Keratinocyte (primary cell): ENCODE measurements around the gene ABCA3. TPM values are rescaled to one million over a fixed set of nuclear protein-coding genes. Genes with fewer than 3 reads are reported as not detected.

Experiments used
- DNase-seq: peaks from one replicate; pipeline ENCODE4 v3.0.0-alpha.2; 2011; ENCODE audit warnings: low read depth, missing footprints, low spot score
- FAIRE-seq: peaks from 2 replicates; lab custom pipeline; 2011; peaks lifted over from hg19 to GRCh38; lab: Jason Lieb, UNC
- H2AFZ ChIP-seq: 2 replicates; pipeline ENCODE4 v1.6.0; 2012; ENCODE audit warnings: low read length, control low read depth, inconsistent platforms; ENCODE audit not compliant: control insufficient read depth
- H3K27ac ChIP-seq: 2 replicates; pipeline ENCODE4 v1.5.1; 2011; ENCODE audit warnings: low read length; ENCODE audit not compliant: control insufficient read depth, insufficient read depth
- H3K27me3 ChIP-seq: 3 replicates; pipeline ENCODE4 v1.6.0; 2011; ENCODE audit warnings: low read length; ENCODE audit not compliant: control insufficient read depth, insufficient read depth; ENCODE audit errors: extremely low read depth
- H3K36me3 ChIP-seq, 2 experiments: 2 replicates in 1 of 2; 3 replicates in 1 of 2; pipeline ENCODE4 v1.5.1; 2011; ENCODE audit warnings: low read length in 2 of 2, mild to moderate bottlenecking in 1 of 2; ENCODE audit not compliant: control insufficient read depth in 2 of 2, insufficient read depth in 2 of 2; ENCODE audit errors: extremely low read depth in 1 of 2
- H3K4me1 ChIP-seq: 3 replicates; pipeline ENCODE4 v1.5.1; 2011; ENCODE audit warnings: low read length; ENCODE audit not compliant: control insufficient read depth, insufficient read depth; ENCODE audit errors: extremely low read depth
- H3K4me2 ChIP-seq: 3 replicates; pipeline ENCODE4 v1.6.0; 2011; ENCODE audit warnings: low read depth, low read length; ENCODE audit not compliant: control insufficient read depth, insufficient read depth; ENCODE audit errors: extremely low read depth
- H3K4me3 ChIP-seq, 3 experiments: fragments of 200-600 bp in 1 of 3; sonication (generic) in 1 of 3; 2 replicates in 2 of 3; 3 replicates in 1 of 3; pipeline ENCODE4 v1.5.1; 2011 to 2016; ENCODE audit warnings: low read length in 3 of 3, mild to moderate bottlenecking in 3 of 3, control low read depth in 2 of 3, inconsistent platforms in 1 of 3, low read depth in 1 of 3, mixed read lengths in 1 of 3, mixed run types in 1 of 3, moderate library complexity in 1 of 3; ENCODE audit not compliant: control insufficient read depth in 2 of 3, insufficient read depth in 2 of 3; ENCODE audit errors: extremely low read depth in 1 of 3
- H3K79me2 ChIP-seq: 2 replicates; pipeline ENCODE4 v1.6.0; 2012; ENCODE audit warnings: low read length; ENCODE audit not compliant: control insufficient read depth, insufficient read depth
- H3K9ac ChIP-seq: 3 replicates; pipeline ENCODE4 v1.6.0; 2011; ENCODE audit warnings: low read length; ENCODE audit not compliant: control insufficient read depth, insufficient read depth; ENCODE audit errors: extremely low read depth
- H3K9me1 ChIP-seq: 3 replicates; pipeline ENCODE4 v1.6.0; 2011; ENCODE audit warnings: low read length; ENCODE audit not compliant: control insufficient read depth, insufficient read depth; ENCODE audit errors: extremely low read depth
- H3K9me3 ChIP-seq: 2 replicates; pipeline ENCODE4 v1.5.1; 2012; ENCODE audit warnings: low read depth, low read length; ENCODE audit not compliant: control insufficient read depth
- H4K20me1 ChIP-seq: 3 replicates; pipeline ENCODE4 v1.6.0; 2011; ENCODE audit warnings: low read length; ENCODE audit not compliant: control insufficient read depth, insufficient read depth; ENCODE audit errors: extremely low read depth
- EZH2 ChIP-seq: IDR thresholded peaks from one replicate; pipeline ENCODE4 v1.6.1; 2012; ENCODE audit warnings: inconsistent platforms, mild to moderate bottlenecking, low read length, moderate library complexity
- dilution Hi-C: fragments of 300-500 bp; cut with MboI; formaldehyde crosslinking; loops from one replicate; pipeline ENCODE4 v1.7.0; 2020; ENCODE audit warnings: low sequenced_read_pairs; ENCODE audit not compliant: extremely low pct_ligation_motif_present
- polyA plus RNA-seq, 5 experiments: library from polyadenylated mRNA; depleted of rRNA in 3 of 5; stranded (reverse) in 3 of 5; stranded (forward) in 1 of 5; unstranded in 1 of 5; fragments of >200 nt; gene quantifications; 1 replicate in 1 of 5; 2 replicates in 3 of 5; 3 replicates in 1 of 5; pipeline versions ENCODE4 v1.2.1 to v1.2.3, GENCODE V29; 2011 to 2012; ENCODE audit warnings: missing spikeins in 2 of 5, low read depth in 1 of 5, low replicate concordance in 1 of 5
- TF ChIP-seq, protein P1 (sequence below), 3 experiments: IDR thresholded peaks in 1 of 3; conservative IDR thresholded peaks in 1 of 3; optimal IDR thresholded peaks in 1 of 3; 2 replicates in 2 of 3; 3 replicates in 1 of 3; pipeline versions ENCODE3 to v1.5.1; 2011; ENCODE audit warnings: low read length in 3 of 3, mild to moderate bottlenecking in 3 of 3, moderate library complexity in 2 of 3, control low read depth in 1 of 3, inconsistent platforms in 1 of 3; ENCODE audit not compliant: insufficient read depth in 2 of 3; ENCODE audit errors: extremely low read depth in 1 of 3

The ABCA3 gene
- polyA plus RNA-seq, 1 donor (not counting 4 experiments of a cell fraction or from before 2014, with no cell fraction given), result 0.08 TPM

DNA sequence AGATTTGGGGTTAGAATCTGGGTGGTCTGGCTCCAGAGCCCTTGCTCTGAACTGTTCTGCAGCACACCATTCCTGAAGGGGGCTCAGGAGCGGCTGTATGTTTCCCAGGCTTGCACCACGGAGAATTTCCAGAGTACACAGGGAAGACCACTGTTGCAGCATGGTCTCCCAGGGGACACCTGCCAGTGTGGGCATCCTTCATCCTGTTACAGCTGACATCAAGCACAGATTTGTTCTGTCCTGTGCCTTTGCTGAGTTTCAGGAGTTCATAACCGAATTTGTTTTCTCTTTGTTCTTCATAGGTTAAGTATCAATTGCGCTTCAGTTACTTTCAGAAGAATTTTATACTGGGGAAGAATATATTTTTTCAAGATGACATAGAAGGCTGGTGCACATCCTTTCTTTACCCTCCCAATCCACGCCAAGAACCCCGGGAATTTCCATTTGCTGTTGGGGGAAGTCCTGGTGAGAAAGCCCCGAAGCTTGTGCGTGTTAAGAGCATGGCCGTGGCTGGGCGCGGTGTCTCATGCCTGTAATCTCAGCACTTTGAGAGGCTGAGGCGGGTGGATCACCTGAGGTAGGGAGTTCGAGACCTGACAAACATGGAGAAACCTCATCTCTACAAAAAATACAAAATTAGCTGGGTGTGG lies 26.3 kb upstream of the ABCA3 start:
- no peak for FAIRE-seq
- peaks cover 6% of the 10 kb centered on the region for H3K4me1 ChIP-seq
- no peaks in the 10 kb centered on the region for H3K9me1 ChIP-seq
- H3K27me3 ChIP-seq, result peaks cover 21% of the 10 kb centered on the region
- no peak for TF ChIP-seq EZH2
- TF ChIP-seq, protein P1, sequence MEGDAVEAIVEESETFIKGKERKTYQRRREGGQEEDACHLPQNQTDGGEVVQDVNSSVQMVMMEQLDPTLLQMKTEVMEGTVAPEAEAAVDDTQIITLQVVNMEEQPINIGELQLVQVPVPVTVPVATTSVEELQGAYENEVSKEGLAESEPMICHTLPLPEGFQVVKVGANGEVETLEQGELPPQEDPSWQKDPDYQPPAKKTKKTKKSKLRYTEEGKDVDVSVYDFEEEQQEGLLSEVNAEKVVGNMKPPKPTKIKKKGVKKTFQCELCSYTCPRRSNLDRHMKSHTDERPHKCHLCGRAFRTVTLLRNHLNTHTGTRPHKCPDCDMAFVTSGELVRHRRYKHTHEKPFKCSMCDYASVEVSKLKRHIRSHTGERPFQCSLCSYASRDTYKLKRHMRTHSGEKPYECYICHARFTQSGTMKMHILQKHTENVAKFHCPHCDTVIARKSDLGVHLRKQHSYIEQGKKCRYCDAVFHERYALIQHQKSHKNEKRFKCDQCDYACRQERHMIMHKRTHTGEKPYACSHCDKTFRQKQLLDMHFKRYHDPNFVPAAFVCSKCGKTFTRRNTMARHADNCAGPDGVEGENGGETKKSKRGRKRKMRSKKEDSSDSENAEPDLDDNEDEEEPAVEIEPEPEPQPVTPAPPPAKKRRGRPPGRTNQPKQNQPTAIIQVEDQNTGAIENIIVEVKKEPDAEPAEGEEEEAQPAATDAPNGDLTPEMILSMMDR (optimal IDR thresholded peaks at IDR 0.05 in 1 of 3, IDR thresholded peaks at IDR 0.05 in 1 of 3, conservative IDR thresholded peaks at IDR 0.05 in 1 of 3; ENCODE audit: extremely low read depth in 1 of 3, insufficient read depth in 2 of 3, low read length in 3 of 3), result no peak
- DNase-seq, result no peak
- H4K20me1 ChIP-seq, result no peaks in the 10 kb centered on the region
- H2AFZ ChIP-seq, result no peak overlapping the region
- H3K9ac ChIP-seq, result no peak overlapping the region
- no peak overlapping the region for H3K27ac ChIP-seq
- H3K4me3 ChIP-seq, result no peak overlapping the region
- dilution Hi-C loops, result no loop called here
- no peaks in the 10 kb centered on the region for H3K9me3 ChIP-seq
- H3K4me2 ChIP-seq, result no peak overlapping the region
- H3K79me2 ChIP-seq, result no peaks in the 10 kb centered on the region
- no peaks in the 10 kb centered on the region for H3K36me3 ChIP-seq

DNA sequence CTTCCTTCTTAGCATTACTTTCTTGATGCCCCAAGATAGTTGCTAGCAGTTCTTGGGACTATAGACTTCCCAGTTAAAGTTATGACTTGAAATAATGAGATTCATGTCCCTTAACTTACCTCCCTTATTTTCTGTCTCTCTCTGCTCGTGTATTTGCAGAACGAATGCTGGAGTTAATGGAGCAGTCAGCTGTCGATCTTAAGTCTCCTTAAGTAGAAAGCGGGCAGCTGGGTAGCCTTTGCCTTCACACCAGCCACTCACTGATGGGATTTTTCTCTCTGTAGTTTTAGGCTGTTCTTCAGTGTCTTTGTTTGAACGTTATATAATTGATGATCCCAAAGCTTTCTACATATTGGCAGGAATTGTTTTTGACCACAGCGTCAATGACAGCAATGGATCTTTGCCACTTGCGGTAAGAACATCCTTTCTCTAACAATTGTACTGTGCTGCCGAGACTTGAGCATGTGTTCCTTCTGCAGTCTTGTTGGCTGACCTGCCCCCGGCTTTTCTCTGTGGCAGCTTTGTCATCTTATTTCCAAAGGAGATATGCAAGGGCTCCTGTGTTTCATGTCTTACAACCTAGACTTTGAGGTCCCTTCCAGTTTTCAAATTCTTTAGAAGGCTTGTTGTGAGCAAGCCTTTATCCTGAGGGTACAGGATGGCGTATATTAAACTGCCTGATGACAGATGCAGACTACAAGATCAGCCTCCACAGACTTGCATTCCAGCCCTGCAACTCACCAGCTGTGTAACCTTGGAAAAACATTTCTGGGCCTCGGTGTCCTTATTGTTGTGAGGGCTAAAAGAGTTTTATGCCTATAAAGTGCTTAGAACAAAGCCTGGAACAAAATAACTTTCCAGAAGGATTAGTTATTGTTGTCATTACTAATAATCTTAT lies 25.1 kb upstream of the ABCA3 start:
- Histone ChIP-seq H4K20me1 (no peaks in the 10 kb centered on the region), H3K4me2 (peak overlapping the region; percentile 6), H3K9me3 (no peaks in the 10 kb centered on the region), H3K4me1 (peaks cover 6% of the 10 kb centered on the region), H3K36me3 (no peaks in the 10 kb centered on the region), H3K27ac (no peak overlapping the region), H3K79me2 (no peaks in the 10 kb centered on the region), H3K9ac (no peak overlapping the region), H3K4me3 (no peak overlapping the region), H3K9me1 (no peaks in the 10 kb centered on the region), H2AFZ (no peak overlapping the region), H3K27me3 (peaks cover 17% of the 10 kb centered on the region)
- dilution Hi-C loops, result no loop called here
- FAIRE-seq (peak; percentile 9), DNase-seq (no peak)
- TF ChIP-seq EZH2, result no peak
- TF ChIP-seq, protein P1 (optimal IDR thresholded peaks at IDR 0.05 in 1 of 3, IDR thresholded peaks at IDR 0.05 in 1 of 3, conservative IDR thresholded peaks at IDR 0.05 in 1 of 3; ENCODE audit: extremely low read depth in 1 of 3, insufficient read depth in 2 of 3, low read length in 3 of 3), result no peak
